PFSK-1 (cell line): Measurements from ENCODE around the gene PRRT4.

Experiments used
- FOXP2 ChIP-seq: optimal IDR thresholded peaks from 2 replicates; pipeline ENCODE3; 2011; ENCODE audit warnings: borderline replicate concordance, control low read depth, inconsistent platforms; ENCODE audit not compliant: insufficient read depth; ENCODE audit errors: extremely low read length, extremely low read depth
- POLR2AphosphoS5 ChIP-seq: IDR thresholded peaks from 2 replicates; pipeline ENCODE4 v1.6.1; 2012; ENCODE audit warnings: low read depth, mild to moderate bottlenecking, control low read depth, low read length, moderate library complexity
- SIN3A ChIP-seq: IDR thresholded peaks from 2 replicates; pipeline ENCODE4 v1.6.1; 2012; ENCODE audit warnings: mild to moderate bottlenecking, low read length, moderate library complexity, borderline replicate concordance; ENCODE audit not compliant: insufficient read depth
- TAF1 ChIP-seq: IDR thresholded peaks from 2 replicates; pipeline ENCODE4 v1.6.1; 2012; ENCODE audit warnings: low read length, control low read depth, borderline replicate concordance; ENCODE audit not compliant: insufficient read depth
- TF ChIP-seq, protein P1 (sequence below), 2 experiments: IDR thresholded peaks; 2 replicates each; pipeline versions ENCODE4 v1.6.1 to v1.8.0; 2011 to 2012; ENCODE audit warnings: low read depth in 2 of 2, low read length in 2 of 2, control low read depth in 1 of 2, inconsistent platforms in 1 of 2, mild to moderate bottlenecking in 1 of 2, moderate library complexity in 1 of 2; ENCODE audit not compliant: insufficient read depth in 1 of 2

PRRT4 gene

DNA sequence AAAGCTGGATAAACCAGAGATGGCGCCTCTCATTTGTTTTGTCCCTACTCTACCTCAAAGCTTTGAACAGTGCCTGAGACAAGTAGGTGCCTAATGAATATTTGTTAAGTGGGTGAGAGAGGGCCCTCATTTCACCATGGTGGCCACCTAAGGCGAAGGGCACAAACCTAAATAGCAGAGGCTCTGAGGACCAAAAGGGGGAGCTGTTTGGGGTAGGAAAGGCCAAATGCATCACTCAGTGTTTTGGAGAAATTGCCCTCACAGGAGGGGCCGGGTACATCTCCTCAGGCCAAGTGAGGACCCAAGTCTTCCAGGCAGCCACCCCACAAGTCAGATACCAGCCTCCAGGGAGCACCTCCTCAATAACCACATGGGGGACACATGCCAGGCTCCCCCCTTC lies 34.3 kb upstream of the PRRT4 start:
- TF ChIP-seq, protein P1, sequence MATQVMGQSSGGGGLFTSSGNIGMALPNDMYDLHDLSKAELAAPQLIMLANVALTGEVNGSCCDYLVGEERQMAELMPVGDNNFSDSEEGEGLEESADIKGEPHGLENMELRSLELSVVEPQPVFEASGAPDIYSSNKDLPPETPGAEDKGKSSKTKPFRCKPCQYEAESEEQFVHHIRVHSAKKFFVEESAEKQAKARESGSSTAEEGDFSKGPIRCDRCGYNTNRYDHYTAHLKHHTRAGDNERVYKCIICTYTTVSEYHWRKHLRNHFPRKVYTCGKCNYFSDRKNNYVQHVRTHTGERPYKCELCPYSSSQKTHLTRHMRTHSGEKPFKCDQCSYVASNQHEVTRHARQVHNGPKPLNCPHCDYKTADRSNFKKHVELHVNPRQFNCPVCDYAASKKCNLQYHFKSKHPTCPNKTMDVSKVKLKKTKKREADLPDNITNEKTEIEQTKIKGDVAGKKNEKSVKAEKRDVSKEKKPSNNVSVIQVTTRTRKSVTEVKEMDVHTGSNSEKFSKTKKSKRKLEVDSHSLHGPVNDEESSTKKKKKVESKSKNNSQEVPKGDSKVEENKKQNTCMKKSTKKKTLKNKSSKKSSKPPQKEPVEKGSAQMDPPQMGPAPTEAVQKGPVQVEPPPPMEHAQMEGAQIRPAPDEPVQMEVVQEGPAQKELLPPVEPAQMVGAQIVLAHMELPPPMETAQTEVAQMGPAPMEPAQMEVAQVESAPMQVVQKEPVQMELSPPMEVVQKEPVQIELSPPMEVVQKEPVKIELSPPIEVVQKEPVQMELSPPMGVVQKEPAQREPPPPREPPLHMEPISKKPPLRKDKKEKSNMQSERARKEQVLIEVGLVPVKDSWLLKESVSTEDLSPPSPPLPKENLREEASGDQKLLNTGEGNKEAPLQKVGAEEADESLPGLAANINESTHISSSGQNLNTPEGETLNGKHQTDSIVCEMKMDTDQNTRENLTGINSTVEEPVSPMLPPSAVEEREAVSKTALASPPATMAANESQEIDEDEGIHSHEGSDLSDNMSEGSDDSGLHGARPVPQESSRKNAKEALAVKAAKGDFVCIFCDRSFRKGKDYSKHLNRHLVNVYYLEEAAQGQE (IDR thresholded peaks at IDR 0.05; ENCODE audit: insufficient read depth in 1 of 2, low read depth in 2 of 2, low read length in 2 of 2) = no peak
- TF ChIP-seq SIN3A (no peak), TAF1 (no peak), POLR2AphosphoS5 (no peak), FOXP2 (no peak)

DNA sequence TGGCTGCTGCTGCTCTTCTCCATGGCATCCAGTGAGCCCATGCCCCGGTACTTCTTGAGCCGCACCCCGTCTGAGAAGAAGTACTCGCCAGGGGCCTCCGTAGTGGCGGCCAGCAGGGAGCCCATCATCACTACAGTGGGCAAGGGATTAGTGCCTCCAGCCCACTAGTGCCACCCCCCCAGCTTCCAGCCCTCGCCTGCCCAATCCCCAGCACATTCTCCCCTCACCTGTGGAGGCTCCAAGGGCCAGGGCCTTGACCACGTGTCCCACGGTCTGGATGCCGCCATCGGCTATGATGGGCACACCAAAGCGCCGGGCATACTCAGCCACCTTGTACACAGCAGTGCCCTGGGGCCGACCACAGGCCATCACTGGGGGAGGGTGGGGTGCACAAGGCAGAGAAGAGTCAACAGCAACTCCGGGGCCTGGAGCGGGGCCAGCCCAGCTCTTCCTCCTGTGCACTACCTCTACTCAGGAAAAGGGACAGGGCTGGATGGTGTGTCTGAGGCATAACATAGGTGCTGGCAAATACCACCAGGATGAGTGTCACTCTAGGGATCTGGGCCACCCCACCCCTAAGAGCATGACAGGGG lies 33.5 kb upstream of the PRRT4 start:
- TF ChIP-seq SIN3A (no peak), FOXP2 (no peak)
- TF ChIP-seq, protein P1 (IDR thresholded peaks at IDR 0.05; ENCODE audit: insufficient read depth in 1 of 2, low read depth in 2 of 2, low read length in 2 of 2) = no peak

DNA sequence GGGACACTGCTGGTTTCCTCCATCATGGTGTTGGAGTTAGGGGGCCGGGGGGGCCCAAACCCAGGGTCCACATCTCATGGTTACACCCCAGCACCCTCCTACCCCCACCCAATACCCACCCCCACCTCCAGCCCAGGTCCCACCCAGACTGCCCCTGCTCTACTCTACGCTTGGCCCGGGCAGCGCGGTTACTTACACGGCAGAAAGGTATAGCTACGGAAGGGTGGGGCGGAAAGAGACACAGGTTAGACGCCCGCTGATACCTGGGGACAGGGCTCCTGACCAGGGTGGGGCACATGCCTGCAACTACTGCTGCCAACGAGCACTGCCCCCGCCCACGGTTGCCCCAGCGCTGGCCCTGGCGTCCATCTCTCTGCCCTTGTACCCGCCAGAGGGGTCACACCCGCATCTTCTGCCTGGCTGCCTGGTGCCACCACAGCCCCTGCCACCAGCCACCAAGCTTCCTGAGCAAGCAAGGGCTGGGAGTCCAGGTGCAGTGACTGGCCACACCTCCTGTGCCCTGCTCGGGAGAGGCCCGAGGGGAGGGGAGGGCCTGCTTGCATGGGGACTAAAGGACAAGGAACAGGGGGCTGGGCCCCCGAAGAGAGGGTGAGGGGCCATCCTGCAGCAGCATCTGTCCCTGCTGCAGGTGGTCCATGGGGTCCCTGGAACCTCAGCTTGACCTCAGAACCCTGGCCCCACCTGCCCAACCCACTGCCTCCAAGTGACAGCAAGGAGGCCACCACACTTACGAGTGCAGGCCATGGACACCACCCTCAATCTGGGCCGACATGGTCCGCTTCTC lies 32.2 kb upstream of the PRRT4 start:
- no peak for TF ChIP-seq FOXP2
- no peak for TF ChIP-seq SIN3A
- TF ChIP-seq TAF1 = no peak
- no peak for TF ChIP-seq POLR2AphosphoS5
- TF ChIP-seq, protein P1 (IDR thresholded peaks at IDR 0.05; ENCODE audit: insufficient read depth in 1 of 2, low read depth in 2 of 2, low read length in 2 of 2) = no peak

DNA sequence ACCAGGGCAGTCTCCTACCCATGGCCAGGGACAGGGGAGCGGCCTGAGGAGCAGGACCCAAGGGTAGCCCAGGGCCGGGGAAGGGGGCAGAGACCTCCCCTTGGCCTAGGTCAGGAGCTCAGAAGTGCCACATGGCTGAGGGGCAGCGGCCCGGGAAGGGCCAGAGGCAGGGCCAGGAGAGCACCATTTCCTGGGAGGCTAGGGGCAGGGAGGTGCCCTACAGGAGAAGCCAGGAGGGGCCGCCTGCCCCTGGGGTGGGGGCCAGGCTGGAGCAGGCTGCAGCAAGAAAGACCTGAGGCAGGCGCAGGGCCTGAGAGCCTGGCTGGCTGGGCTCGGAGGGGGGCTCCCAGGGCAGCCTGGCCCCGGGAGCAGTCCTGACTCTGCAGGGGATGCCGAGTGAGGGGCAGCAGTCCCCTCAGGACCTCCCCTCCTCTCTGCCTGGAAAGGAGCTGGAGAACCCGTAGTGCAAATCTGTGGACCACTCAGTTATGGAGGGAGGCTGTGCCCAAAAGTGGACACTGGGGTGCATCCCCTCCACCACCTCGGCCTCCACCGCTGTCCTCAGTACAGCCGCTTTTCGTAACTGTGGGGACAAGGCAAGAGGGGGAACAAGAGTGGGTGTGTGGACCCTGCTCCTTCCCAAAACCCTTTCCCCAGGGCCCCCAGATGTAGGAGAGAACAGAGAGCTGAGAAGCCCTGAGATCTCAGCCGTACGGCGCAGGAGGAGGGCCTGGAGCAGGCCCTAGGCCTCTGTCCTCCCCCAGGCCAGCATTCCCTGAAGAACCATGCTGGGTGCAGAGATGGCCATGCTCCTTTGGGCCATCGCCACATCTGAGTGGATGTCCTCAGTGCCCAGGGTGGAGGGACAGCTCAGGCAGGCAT lies 31.2 kb upstream of the PRRT4 start:
- TF ChIP-seq POLR2AphosphoS5 (no peak), SIN3A (no peak), TAF1 (no peak), FOXP2 (no peak)
- TF ChIP-seq, protein P1 (IDR thresholded peaks at IDR 0.05; ENCODE audit: insufficient read depth in 1 of 2, low read depth in 2 of 2, low read length in 2 of 2) = no peak
